ENCODE results near the gene KCNE3.
"Not testable (repeated sequence)": the region's sequence is repeated elsewhere in the genome, so short reads cannot be mapped to it uniquely, and the experiment has no call there.

The KCNE3 gene

DNA sequence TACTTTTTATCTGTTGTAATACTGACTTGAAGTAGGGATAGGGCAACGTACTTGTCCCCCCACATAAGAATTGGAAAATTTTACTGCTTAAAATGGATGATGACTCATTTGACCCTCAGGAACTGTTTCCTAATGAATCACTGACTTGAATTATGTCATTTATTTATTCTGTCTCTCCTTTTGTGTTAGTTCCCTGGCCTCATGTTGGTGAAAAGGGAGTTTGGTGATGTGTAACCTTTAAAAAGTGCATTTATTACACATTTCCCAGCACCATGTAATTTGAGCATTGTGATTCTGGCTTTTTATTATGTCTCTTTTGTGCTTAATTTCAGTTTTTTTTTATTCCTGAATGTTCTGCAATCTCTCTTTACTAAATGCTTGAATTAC is 48.8 kb downstream of the KCNE3 start:
- H3K9me3 ChIP-seq (ENCODE audit: control insufficient read depth, low read length): no peaks in the 10 kb centered on the region
- H3K4me2 ChIP-seq (ENCODE audit: low read length): no peak overlapping the region
- H3K4me1 ChIP-seq: no peaks in the 10 kb centered on the region
- TF ChIP-seq, protein P1, sequence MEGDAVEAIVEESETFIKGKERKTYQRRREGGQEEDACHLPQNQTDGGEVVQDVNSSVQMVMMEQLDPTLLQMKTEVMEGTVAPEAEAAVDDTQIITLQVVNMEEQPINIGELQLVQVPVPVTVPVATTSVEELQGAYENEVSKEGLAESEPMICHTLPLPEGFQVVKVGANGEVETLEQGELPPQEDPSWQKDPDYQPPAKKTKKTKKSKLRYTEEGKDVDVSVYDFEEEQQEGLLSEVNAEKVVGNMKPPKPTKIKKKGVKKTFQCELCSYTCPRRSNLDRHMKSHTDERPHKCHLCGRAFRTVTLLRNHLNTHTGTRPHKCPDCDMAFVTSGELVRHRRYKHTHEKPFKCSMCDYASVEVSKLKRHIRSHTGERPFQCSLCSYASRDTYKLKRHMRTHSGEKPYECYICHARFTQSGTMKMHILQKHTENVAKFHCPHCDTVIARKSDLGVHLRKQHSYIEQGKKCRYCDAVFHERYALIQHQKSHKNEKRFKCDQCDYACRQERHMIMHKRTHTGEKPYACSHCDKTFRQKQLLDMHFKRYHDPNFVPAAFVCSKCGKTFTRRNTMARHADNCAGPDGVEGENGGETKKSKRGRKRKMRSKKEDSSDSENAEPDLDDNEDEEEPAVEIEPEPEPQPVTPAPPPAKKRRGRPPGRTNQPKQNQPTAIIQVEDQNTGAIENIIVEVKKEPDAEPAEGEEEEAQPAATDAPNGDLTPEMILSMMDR (IDR thresholded peaks at IDR 0.05): no peak
- H3K27ac ChIP-seq: no peak overlapping the region
- H2AFZ ChIP-seq: no peak overlapping the region
- no peak overlapping the region for H3K4me3 ChIP-seq (ENCODE audit: low read depth, low read length)
- no peak overlapping the region for H3K9ac ChIP-seq
- no peaks in the 10 kb centered on the region for H3K36me3 ChIP-seq (ENCODE audit: control insufficient read depth, insufficient read depth, low read length)
- no peaks in the 10 kb centered on the region for H3K27me3 ChIP-seq (ENCODE audit: control insufficient read depth, insufficient read depth, low read length)
- H3K79me2 ChIP-seq: no peaks in the 10 kb centered on the region

GRCh38 chr11:74417860-74418508 is 49.4 kb downstream of the KCNE3 start:
- H3K27me3 ChIP-seq (ENCODE audit: control insufficient read depth, insufficient read depth, low read length): no peaks in the 10 kb centered on the region
- peak overlapping the region; percentile 36 for H3K27ac ChIP-seq
- H2AFZ ChIP-seq: no peak overlapping the region
- no peaks in the 10 kb centered on the region for H3K79me2 ChIP-seq
- no peaks in the 10 kb centered on the region for H3K4me1 ChIP-seq
- peak overlapping the region; percentile 22 for H3K4me2 ChIP-seq (ENCODE audit: low read length)
- H3K4me3 ChIP-seq (ENCODE audit: low read depth, low read length): no peak overlapping the region
- H3K36me3 ChIP-seq (ENCODE audit: control insufficient read depth, insufficient read depth, low read length): no peaks in the 10 kb centered on the region
- H3K9ac ChIP-seq: no peak overlapping the region
- TF ChIP-seq, protein P1 (IDR thresholded peaks at IDR 0.05): no peak
- H3K9me3 ChIP-seq (ENCODE audit: control insufficient read depth, low read length): no peaks in the 10 kb centered on the region

- TF ChIP-seq, protein P1 (IDR thresholded peaks at IDR 0.05): no peak
- no peaks in the 10 kb centered on the region for H3K27me3 ChIP-seq (ENCODE audit: control insufficient read depth, insufficient read depth, low read length)
- H3K4me1 ChIP-seq: no peaks in the 10 kb centered on the region
- no peaks in the 10 kb centered on the region for H3K36me3 ChIP-seq (ENCODE audit: control insufficient read depth, insufficient read depth, low read length)
- H3K9me3 ChIP-seq (ENCODE audit: control insufficient read depth, low read length): no peaks in the 10 kb centered on the region
- no peaks in the 10 kb centered on the region for H3K79me2 ChIP-seq
- H3K4me3 ChIP-seq (ENCODE audit: low read depth, low read length): no peak overlapping the region
- H3K9ac ChIP-seq: no peak overlapping the region
- no peak overlapping the region for H2AFZ ChIP-seq
- peak overlapping the region; percentile 36 for H3K27ac ChIP-seq
- peak overlapping the region; percentile 22 for H3K4me2 ChIP-seq (ENCODE audit: low read length)
Measured at GRCh38 chr11:74417379-74417804, 50.0 kb downstream of the KCNE3 start.

GRCh38 chr11:74416974-74417373 is 50.4 kb downstream of the KCNE3 start:
- not testable (repeated sequence) for H3K27ac ChIP-seq; H3K27me3 ChIP-seq (ENCODE audit: control insufficient read depth, insufficient read depth, low read length); H3K9ac ChIP-seq; H2AFZ ChIP-seq; H3K36me3 ChIP-seq (ENCODE audit: control insufficient read depth, insufficient read depth, low read length); H3K4me1 ChIP-seq; H3K9me3 ChIP-seq (ENCODE audit: control insufficient read depth, low read length); H3K4me2 ChIP-seq (ENCODE audit: low read length); H3K79me2 ChIP-seq; H3K4me3 ChIP-seq (ENCODE audit: low read depth, low read length)

- Histone ChIP-seq H3K4me3 (ENCODE audit: low read depth, low read length) (no peak overlapping the region), H3K9me3 (ENCODE audit: control insufficient read depth, low read length) (no peaks in the 10 kb centered on the region), H3K27me3 (ENCODE audit: control insufficient read depth, insufficient read depth, low read length) (no peaks in the 10 kb centered on the region), H3K4me2 (ENCODE audit: low read length) (no peak overlapping the region), H3K36me3 (ENCODE audit: control insufficient read depth, insufficient read depth, low read length) (no peaks in the 10 kb centered on the region), H3K27ac (no peak overlapping the region), H3K9ac (no peak overlapping the region), H3K79me2 (no peaks in the 10 kb centered on the region), H3K4me1 (no peaks in the 10 kb centered on the region), H2AFZ (no peak overlapping the region)
- TF ChIP-seq, protein P1 (IDR thresholded peaks at IDR 0.05): no peak
Measured at GRCh38 chr11:74412733-74413359, 54.5 kb downstream of the KCNE3 start.
